ENCODE data around the gene ZNF687. TPM values are rescaled to one million over a fixed set of nuclear protein-coding genes. Genes with fewer than 3 reads are reported as not detected.

Gene ZNF687
- total and polyA plus RNA-seq, 2 of the 4 experiments (the other 2 are of a cell fraction): 5.7 to 10.8 TPM

GRCh38 chr1:151334822-151335221 lies 52.7 kb downstream of the ZNF687 start:
- TF ChIP-seq POLR2A (IDR thresholded peaks at IDR 0.05; ENCODE audit: low read depth, low read length) (no peak), NFE2L2 (IDR thresholded peaks at IDR 0.05; ENCODE audit: low read depth, low read length) (no peak), RAD21 (IDR thresholded peaks at IDR 0.05; ENCODE audit: low read length) (no peak)
- Histone ChIP-seq H4K5ac (ENCODE audit: low read depth, low read length) (no peak overlapping the region), H2AK9ac (replicated peaks; ENCODE audit: low read depth, low read length, poor library complexity) (no peak overlapping the region), H3K4me3 (ENCODE audit: insufficient read depth, low read depth, low read length) (no peak overlapping the region), H3K14ac (replicated peaks; ENCODE audit: low read depth, low read length) (no peak overlapping the region), H4K91ac (ENCODE audit: insufficient read depth, low read depth, low read length) (no peak overlapping the region), H2BK15ac (ENCODE audit: low read depth, low read length) (no peak overlapping the region), H3K18ac (ENCODE audit: low read depth, low read length) (no peak overlapping the region), H4K20me1 (ENCODE audit: insufficient read depth, low read length) (no peaks in the 10 kb centered on the region), H3K4me2 (ENCODE audit: low read depth, low read length) (no peak overlapping the region), H3K23ac (ENCODE audit: low read depth, low read length) (no peak overlapping the region), H3K4me1 (ENCODE audit: control insufficient read depth, insufficient read depth, low read length) (no peaks in the 10 kb centered on the region), H2BK5ac (ENCODE audit: low read depth, low read length, poor library complexity, severe bottlenecking) (no peak overlapping the region), H3K4ac (ENCODE audit: low read depth, low read length) (no peak overlapping the region), H3K9me3 (ENCODE audit: control insufficient read depth, insufficient read depth, low read length) (no peaks in the 10 kb centered on the region), H4K8ac (ENCODE audit: low read depth in 2 of 2, low read length in 2 of 2) (no peak overlapping the region), H3K9ac (ENCODE audit: low read depth, low read length) (no peak overlapping the region), H2AFZ (replicated peaks; ENCODE audit: low read length, poor library complexity) (no peak overlapping the region), H2BK120ac (ENCODE audit: low read depth, low read length) (no peak overlapping the region), H3K27me3 (ENCODE audit: control insufficient read depth, insufficient read depth, low read length) (no peaks in the 10 kb centered on the region), H3K56ac (ENCODE audit: extremely low read depth, insufficient read depth, low read length) (no peak overlapping the region), H3K36me3 (ENCODE audit: control insufficient read depth, insufficient read depth, low read length) (no peaks in the 10 kb centered on the region), H2AK5ac (ENCODE audit: low read depth, low read length) (no peak overlapping the region), H3K9me1 (ENCODE audit: insufficient read depth, low read length) (no peaks in the 10 kb centered on the region; the same call in 1 of the 2 replicates), H3K79me1 (ENCODE audit: low read depth in 1 of 2, low read length in 2 of 2) (no peaks in the 10 kb centered on the region), H3K27ac (ENCODE audit: insufficient read depth, low read length) (no peak overlapping the region), H2BK20ac (ENCODE audit: low read depth, low read length) (no peak overlapping the region)
- BruUV-seq (replicated peaks): no TSS peak
- ATAC-seq (ENCODE audit: low read depth): no peak
- dilution Hi-C loops (cut with HindIII; ENCODE audit: low sequenced_read_pairs, unreplicated experiment) (no loop called here), intact Hi-C loops (cut with micrococcal nuclease) (no loop called here), in situ Hi-C loops (cut with MboI; ENCODE audit: low sequenced_read_pairs) (no loop called here)
- no peak for DNase-seq
- WGBS, 2 experiments (ENCODE audit: extremely low coverage in 2 of 2, insufficient read length in 1 of 2): 100% methylated on average over 1 of the region's 5 CpGs; no CpG with 5 or more reads in 1 of the 2 experiments
- POLR2A ChIA-PET (ENCODE audit: unreplicated experiment): no interaction called here
- CTCF ChIA-PET: no interaction called here

Measured in IMR-90 (cell line).